Mammary epithelial cell (primary cell): ENCODE data around the gene CNTNAP3.
"Not testable (repeated sequence)": the region's sequence is repeated elsewhere in the genome, so short reads cannot be mapped to it uniquely, and the experiment has no call there.

Source experiments
- CTCF ChIP-seq, 2 donors: IDR thresholded peaks in 1 of 2; conservative IDR thresholded peaks in 1 of 2; 2 replicates each; pipeline ENCODE4 v1.5.1; 2011 to 2012; ENCODE audit warnings: inconsistent platforms in 2 of 2, low read length in 2 of 2, mild to moderate bottlenecking in 2 of 2, control low read depth in 1 of 2, low read depth in 1 of 2; ENCODE audit not compliant: insufficient read depth in 1 of 2; ENCODE audit errors: extremely low read depth in 1 of 2
- EZH2 ChIP-seq: IDR thresholded peaks from 2 replicates; pipeline ENCODE4 v1.6.1; 2012; ENCODE audit warnings: low read length, inconsistent platforms, borderline replicate concordance

GRCh38 chr9:39085311-39085710 is 202.7 kb downstream of the CNTNAP3 start:
- not testable (repeated sequence) for TF ChIP-seq CTCF (conservative IDR thresholded peaks at IDR 0.05 in 1 of 2, IDR thresholded peaks at IDR 0.05 in 1 of 2; ENCODE audit: extremely low read depth in 1 of 2, insufficient read depth in 1 of 2, low read depth in 1 of 2, low read length in 2 of 2); EZH2
